ENCODE data around the gene OVOL3.

OVOL3 gene

DNA sequence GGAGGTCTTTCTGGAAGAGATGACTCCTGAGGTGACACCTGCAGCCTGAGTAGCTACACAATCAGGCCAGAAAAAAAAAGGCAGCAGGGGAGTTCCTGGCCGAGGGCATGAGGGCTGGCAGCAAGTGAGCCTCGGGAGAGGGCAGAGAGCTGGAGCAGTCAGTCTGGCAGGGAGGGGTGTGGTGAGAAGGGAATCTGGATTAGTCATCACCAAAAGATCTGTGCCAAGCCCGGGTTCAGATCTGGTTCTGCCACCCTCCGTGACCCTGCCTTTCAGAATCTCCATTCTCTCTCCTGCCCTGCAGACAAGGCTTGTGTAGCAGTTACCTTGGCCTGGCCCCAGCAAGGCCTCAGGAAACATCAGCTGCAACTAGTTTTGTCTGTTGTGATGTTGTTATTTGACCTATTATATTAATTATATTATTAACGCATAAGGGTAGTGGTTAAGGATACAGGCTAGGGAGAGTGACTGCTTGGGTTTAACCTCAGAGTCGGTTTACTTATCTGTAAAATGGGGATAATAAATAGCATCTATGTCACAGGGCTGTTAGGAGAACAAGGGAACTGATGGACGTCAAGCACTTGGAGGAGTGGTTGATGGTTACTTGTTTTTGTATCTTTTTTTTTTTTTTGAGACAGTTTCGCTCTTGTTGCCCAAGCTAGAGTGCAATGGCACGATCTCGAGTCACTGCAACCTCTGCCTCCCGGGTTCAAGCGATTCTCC is 26.2 kb downstream of the OVOL3 start:
- no peak for DNase-seq

- no peak for DNase-seq
Measured at GRCh38 chr19:36139120-36139472, 28.2 kb downstream of the OVOL3 start.

DNA sequence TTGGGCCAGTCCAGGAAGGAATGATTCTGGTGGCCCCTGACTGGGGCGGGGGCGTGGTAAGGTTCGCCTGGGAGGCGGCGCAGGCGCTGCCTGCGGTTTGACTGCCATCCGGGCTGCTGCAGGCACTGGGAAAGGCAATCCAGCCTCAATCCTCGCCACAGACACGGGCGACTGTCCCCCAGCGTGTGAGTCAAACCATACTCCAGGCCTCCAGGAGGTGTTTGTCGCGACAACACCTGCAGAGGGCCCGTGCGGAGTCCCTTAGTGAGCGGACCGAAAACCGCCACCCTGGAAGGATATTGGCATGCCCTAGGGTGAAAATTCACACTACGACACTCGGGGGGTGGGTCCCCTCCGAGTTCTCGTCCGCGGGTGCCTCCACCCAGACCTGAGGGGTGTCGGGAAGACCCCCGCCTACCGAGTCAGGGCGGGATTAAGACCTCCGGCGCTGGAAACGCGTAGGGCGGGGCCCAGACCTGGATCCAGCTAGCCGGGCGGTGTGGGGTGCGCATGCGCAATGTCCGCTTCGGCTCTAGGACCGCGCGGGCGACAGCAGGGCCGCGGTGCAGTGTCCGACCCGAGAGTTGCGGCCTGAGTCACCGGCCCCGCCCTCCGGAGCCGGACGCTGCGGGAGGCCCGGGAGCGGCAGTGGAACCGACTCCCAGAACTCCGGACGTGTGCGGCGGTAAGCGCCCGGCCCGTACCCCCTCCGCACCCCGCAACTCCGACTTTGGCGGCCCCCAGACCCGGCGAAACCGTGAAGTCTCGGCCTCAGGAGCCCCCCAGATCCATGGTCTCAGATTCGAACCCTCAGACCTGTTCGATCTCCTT is 28.7 kb downstream of the OVOL3 start, which contains the start of gene CAPNS1:
Gene CAPNS1, plus strand, starts transcription at position 594 of the 831 bp plus-strand sequence. CDS start 946 bp downstream, outside the sequence.
- DNase-seq: peak; percentile 84

DNA sequence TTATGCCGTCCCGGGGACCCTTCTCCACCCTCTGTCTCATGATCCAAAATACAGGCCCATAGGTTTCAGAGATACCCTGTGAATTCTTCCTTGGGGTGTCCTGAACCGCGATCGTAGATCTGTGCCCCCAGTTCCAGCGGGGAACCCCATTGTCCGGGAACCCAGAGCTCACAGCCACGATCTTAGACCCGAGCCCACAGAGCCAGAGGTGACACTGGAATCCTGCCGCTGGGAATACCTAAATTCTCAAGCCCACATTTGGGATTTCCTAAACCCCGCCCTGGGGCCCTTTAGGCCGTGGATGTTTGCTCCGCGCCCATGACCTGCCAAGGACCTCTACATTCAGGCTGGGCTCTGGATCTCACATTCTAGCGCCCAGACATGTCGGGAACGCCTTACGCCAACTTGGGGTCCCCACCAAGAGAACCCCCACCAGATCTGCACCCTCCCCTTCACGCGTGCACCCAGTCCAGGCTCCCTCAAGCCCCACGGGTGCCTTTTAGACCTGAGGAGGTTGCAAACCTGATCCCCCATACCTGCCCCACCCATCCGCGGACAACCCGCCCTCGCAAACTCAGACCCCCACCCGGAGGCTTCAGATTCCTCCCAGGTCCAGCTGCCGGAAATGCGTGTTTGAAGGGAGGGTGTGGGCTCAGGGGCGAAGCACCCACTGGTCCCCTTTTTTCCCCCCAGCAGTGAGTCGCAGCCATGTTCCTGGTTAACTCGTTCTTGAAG is 29.5 kb downstream of the OVOL3 start:
- DNase-seq: no peak

DNA sequence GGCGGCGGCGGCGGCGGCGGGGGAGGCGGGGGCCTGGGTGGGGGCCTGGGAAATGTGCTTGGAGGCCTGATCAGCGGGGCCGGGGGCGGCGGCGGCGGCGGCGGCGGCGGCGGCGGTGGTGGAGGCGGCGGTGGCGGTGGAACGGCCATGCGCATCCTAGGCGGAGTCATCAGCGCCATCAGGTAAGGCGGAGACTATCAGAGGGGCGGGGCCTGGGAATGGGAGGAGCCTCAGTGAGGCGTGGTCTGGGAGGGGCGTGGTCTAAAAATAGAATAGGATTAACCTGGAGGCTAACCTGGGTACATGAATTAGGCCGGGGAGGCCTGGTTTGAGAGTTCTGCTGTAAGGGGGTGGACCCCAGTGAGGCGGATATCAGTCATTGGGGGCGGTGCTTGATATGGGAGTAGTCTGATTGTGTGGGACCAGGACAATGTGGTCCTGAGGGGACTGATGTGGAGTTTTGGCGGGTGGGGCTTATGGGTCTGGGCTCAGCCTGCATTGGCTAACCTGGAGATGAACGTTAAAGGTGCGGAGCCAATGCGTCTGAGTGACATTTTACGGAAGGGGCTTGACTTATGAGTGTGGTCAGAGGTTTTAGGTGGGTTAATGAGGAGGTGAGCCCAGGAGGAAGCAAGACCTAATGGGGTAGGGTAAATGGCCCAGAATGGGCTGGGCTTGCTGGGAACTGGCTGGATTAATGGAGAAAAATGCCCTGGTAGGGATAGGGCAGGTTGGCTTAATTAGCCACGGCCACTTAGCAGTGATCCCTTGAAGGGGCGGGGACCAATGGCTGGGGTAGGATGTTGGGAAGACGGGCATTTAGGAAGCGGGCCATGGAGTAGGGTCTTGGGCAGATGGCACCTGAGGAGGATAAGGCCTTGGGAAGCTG is 30.3 kb downstream of the OVOL3 start:
- peak; percentile 88 for DNase-seq

DNA sequence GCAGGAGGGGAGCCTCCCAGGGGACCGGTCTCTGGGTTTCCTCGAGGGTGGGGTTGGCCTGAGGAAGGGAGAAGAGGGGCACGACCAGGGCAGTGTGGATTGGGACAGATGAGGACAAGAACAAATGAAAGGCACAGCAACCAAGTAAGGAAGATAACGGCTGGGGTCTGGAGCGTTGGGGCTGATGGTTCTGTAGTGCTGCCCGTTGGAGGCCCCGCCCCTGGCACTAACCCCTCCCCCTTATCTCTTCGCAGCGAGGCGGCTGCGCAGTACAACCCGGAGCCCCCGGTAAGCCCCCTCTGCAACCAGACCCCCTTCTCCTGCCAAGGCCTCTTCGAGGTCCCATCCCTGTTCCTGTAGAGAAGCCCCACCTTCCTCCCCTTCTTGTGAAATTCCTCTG is 31.1 kb downstream of the OVOL3 start:
- no peak for DNase-seq

GRCh38 chr19:36142496-36142895 is 31.6 kb downstream of the OVOL3 start:
- no peak for DNase-seq

DNA sequence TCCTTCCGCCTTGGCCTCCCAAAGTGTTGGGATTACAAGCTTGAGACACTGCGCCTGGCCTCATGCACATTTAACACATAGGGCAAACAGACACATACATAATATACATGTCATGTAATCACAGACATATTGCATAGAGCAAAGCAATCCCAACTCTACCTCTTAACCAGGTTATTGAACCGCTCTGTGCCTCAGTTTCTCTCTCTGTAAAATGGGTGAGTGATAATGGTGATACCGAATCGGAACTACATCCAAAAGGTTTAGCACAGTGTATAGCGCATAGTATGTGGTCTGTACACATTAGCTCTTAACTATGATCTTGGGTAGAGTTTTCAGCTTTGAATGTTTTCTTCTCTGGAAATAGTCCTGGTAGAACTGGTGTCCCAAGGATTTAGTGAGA is 33.7 kb downstream of the OVOL3 start:
- no peak for DNase-seq

GRCh38 chr19:36149673-36150406 is 38.9 kb downstream of the OVOL3 start:
- no peak for DNase-seq

DNA sequence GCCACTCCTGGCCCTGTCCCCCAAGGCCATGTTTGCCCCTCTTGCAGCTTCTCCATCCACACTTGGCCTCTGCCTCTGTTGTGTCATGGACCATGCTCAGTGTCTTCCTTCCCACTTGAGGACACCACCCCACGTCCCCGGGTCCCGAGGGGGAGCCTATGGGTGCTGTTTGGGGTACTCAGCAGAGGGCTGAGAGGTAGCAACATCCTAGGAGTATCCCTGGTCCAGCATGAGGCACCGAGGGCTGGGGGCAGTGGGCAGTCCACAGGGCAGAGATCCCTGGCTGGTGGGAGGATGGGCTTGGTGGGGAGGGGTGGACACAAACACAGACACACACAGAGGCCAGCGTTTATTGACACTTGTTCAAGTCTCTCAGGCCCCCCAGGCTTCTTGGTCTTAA is 39.6 kb downstream of the OVOL3 start:
- no peak for DNase-seq

DNA sequence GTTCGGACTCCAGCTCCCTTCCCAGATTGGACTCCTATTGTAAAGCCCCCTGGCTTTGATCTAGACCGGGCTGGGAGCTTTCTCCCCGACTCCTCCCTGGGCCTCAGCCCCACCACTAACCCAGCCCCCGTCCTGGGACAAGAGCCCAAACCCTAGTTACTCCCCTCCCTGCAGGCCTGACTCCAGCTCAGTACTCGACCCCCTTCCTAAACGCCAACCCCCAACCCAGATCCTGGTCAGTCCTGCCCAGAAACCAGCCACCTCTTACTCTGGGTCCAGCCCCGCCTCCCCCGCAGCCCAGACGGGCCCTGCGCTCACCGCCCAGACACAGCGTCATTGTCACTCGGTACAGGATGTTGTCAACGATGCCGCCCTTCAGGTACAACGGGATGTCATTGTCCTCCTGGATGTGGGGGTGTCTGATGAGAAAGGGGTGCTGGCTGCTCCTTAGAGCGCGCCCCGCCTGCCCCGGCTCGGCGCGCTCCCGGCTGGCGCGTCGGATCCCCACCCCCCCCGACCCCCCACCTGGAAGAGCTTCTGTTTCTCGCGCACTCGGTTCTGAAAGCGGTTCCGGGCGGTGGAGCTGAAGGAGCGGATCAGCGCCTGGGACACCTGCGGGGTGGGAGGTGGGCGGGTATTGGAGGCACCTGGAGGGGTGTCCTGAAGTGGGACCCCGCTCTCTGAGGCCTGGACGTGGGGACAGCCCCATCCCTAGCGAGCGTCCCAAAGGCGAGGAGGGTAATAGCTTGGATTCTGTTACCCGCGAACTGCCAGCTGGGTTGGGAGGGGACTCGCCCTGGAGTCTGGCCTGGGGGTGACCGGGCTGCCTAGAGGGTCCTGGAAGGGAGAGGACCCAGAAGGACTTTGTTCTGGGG is 40.4 kb downstream of the OVOL3 start:
- no peak for DNase-seq

- no peak for DNase-seq
Measured at GRCh38 chr19:36152019-36152351, 41.0 kb downstream of the OVOL3 start.

GRCh38 chr19:36152352-36153091 is 41.6 kb downstream of the OVOL3 start, which contains the start of gene COX7A1:
TSS of gene COX7A1 (minus strand) at chr19:36152447. CDS start at chr19:36152407, 40 bp downstream.
- DNase-seq: no peak

DNA sequence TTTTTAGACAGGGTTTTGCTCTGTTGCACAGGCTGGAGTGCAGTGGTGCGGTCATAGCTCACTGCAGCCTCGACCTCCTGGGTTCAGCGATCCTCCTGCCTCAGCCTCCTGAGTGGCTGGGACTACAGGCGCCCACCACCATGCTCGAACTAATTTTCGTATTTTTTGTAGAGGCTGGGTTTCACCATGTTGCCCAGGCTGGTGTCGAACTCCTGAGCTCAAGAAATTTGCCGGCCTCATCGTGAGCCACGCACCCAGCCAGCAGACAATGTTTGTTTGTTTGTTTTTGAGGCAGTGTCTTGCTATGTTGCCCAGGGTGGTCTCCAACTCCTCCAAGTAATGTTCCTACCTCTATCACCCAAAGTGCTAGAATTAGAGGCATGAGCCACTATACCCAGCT is 42.2 kb downstream of the OVOL3 start:
- DNase-seq: no peak

DNA sequence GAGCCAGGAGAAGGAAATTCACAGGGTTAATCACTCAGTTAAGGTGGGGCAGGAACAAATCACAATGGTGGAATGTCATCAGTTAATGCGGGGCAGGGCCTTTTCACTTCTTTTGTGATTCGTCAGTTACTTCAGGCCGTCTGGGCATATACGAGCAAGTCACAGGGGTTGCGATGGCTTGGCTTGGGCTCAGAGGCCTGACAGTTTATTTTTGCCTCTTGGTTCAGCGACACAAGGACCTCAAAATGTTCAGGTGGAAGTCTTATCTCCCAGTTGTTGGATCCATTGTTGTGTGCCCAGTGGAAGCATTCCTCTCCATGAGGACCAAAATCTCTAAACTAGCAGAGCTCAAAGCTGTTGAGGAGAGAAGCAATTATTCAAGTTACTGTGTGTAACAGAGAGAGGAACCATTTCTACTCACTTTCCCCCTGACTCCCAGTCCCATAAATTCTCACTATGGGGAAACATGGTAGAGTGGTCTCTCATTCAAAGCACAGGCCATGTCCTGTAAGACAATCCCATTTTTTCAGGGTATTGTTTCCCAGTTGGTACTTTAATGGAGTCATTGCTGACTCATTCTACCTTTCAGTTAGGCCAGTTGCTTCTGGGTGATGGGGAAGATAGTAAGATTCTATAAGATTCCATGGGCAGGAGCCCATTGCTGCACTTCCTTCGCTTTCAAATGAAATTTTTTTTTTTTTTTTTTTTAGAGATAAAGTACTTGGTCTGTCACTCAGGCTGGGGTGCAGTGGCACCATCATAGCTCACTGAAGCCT is 50.1 kb downstream of the OVOL3 start:
- no peak for DNase-seq
